ENCODE results near the gene HES6. TPM values are rescaled to one million over a fixed set of nuclear protein-coding genes. Genes with fewer than 3 reads are reported as not detected.

Gene HES6
- total and polyA plus RNA-seq, 3 donors from 2014 or later = 21.3 to 40.3 (median 22.0) TPM

DNA sequence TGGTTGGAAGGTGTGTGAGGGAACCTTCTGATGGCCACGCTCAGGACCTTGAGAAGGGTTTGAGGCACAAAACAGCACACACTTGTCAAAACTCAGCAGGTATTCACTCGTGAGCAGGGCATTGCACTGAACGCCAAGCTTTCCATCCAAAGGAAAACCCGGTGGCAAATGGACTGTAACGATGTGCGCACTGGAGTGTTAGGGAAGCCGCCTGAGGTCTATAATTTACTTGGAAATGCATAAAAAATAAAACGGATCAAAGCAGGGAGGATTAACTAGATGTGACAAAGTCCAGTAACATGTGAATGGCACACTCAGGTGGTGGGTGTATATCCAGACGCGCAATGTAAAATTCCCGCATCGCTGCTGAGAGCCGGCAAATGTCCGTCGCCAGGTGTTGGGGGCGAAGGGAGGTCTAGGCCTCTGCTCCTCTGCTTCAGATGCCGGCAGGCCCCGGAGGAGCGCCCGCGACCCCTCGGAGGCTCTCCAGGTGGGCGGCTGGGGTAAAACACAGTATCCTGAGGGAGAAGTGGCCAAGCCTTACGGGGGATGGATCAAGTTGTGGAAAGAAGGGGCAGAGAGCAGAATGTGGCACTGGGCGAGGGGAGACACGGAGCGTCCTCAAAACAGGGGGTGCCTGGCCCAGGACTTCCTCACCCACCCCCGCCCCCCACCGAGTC lies 15.3 kb downstream of the HES6 start:
- H3K9me3 ChIP-seq = no peaks in the 10 kb centered on the region
- H3K27me3 ChIP-seq = no peaks in the 10 kb centered on the region
- H3K4me1 ChIP-seq = no peaks in the 10 kb centered on the region
- no peaks in the 10 kb centered on the region for H3K36me3 ChIP-seq (ENCODE audit: low read depth, missing control alignments)
- no peak overlapping the region for H3K27ac ChIP-seq
- intact Hi-C loops (cut with DNase I; ENCODE audit: low total_unique reads) = no loop called here
- DNase-seq = no peak
- WGBS, 2 donors = 95% methylated on average over 28 to 29 of the region's 29 CpGs
- TF ChIP-seq, protein P1, sequence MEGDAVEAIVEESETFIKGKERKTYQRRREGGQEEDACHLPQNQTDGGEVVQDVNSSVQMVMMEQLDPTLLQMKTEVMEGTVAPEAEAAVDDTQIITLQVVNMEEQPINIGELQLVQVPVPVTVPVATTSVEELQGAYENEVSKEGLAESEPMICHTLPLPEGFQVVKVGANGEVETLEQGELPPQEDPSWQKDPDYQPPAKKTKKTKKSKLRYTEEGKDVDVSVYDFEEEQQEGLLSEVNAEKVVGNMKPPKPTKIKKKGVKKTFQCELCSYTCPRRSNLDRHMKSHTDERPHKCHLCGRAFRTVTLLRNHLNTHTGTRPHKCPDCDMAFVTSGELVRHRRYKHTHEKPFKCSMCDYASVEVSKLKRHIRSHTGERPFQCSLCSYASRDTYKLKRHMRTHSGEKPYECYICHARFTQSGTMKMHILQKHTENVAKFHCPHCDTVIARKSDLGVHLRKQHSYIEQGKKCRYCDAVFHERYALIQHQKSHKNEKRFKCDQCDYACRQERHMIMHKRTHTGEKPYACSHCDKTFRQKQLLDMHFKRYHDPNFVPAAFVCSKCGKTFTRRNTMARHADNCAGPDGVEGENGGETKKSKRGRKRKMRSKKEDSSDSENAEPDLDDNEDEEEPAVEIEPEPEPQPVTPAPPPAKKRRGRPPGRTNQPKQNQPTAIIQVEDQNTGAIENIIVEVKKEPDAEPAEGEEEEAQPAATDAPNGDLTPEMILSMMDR (IDR thresholded peaks at IDR 0.05) = no peak
- no peak for TF ChIP-seq POLR2A (IDR thresholded peaks at IDR 0.05)
- H3K4me3 ChIP-seq = no peak overlapping the region

GRCh38 chr2:238220892-238221521 lies 18.8 kb downstream of the HES6 start:
- 27 to 56% methylated on average over 6 to 23 of the region's 23 CpGs for WGBS, 2 donors
- intact Hi-C loops (cut with DNase I; ENCODE audit: low total_unique reads) = no loop called here
- Histone ChIP-seq H3K36me3 (ENCODE audit: low read depth, missing control alignments) (no peaks in the 10 kb centered on the region), H3K4me1 (no peaks in the 10 kb centered on the region), H3K27ac (no peak overlapping the region), H3K9me3 (no peaks in the 10 kb centered on the region), H3K27me3 (no peaks in the 10 kb centered on the region), H3K4me3 (peak overlapping the region in 1 of 2 donors; percentile 22)
- no peak for TF ChIP-seq POLR2A (IDR thresholded peaks at IDR 0.05)
- TF ChIP-seq, protein P1 (IDR thresholded peaks at IDR 0.05) = no peak
- DNase-seq = no peak

DNA sequence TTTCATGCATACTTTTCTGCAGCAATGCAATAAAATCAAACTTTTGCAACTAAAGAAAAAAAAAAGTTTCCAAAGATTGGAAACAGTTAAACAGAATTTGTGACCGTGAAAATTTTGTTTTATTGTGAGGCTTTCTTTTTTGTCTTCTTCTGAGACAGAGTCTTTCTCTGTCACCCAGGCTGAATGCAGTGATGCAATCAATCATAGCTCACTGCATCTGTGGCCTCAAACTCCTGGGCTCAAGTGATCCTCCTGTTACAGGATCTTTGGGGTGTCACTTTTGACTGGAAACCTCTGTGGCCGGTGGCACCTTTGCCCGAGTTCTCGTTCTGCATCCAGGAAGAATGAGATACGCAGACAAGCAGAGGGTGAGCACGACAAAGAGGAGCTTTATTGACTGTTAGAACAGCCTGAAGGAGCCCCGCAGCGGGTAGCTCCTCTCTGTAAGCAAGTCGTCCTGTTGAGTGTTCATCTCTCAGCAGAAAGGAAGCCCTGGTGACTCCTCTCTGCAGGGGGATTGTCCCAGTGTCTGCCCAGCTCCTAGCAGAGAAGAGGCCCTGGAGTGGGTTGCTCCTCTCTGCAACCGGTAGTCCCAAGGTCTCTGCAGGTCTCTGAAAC lies 19.5 kb downstream of the HES6 start:
- Histone ChIP-seq H3K4me3 (no peak overlapping the region), H3K27me3 (no peaks in the 10 kb centered on the region), H3K36me3 (ENCODE audit: low read depth, missing control alignments) (no peaks in the 10 kb centered on the region), H3K27ac (no peak overlapping the region), H3K9me3 (no peaks in the 10 kb centered on the region), H3K4me1 (no peaks in the 10 kb centered on the region)
- 35 to 64% methylated on average over 9 to 10 of the region's 10 CpGs for WGBS, 2 donors
- TF ChIP-seq, protein P1 (IDR thresholded peaks at IDR 0.05) = no peak
- TF ChIP-seq POLR2A (IDR thresholded peaks at IDR 0.05) = no peak
- DNase-seq = no peak
- intact Hi-C loops (cut with DNase I; ENCODE audit: low total_unique reads) = no loop called here

DNA sequence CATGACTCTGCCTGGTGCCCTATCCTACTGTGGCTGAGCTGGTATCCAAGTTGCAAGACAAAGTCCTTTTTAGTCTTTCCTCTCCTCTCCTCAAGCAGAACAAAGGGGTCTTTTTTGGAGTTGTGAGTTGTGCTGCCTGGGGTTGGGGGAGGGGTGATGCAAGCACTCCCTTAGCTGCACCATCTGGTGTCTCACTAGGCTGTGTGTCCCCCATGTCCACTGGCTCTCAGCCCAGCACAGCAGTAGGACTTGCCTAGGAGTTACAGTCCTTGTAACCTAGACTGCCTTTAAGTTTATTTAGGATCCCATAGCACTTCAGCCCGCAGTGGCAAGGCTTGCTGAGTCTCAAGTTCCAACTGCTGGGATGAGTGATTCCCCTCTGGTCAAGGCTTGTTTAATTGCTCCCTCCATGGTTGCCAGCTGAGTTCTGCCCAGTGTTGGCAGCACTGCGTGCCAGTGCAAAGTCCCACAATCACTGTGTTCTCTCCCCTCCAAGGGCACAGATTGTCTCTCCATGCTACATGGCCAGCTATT lies 23.1 kb downstream of the HES6 start:
- 81 to 92% methylated on average over 2 of the region's 2 CpGs for WGBS, 2 donors
- H3K27me3 ChIP-seq = no peaks in the 10 kb centered on the region
- TF ChIP-seq, protein P1 (IDR thresholded peaks at IDR 0.05) = no peak
- TF ChIP-seq POLR2A (IDR thresholded peaks at IDR 0.05) = no peak
- intact Hi-C loops (cut with DNase I; ENCODE audit: low total_unique reads) = no loop called here
- H3K27ac ChIP-seq = no peak overlapping the region
- H3K4me1 ChIP-seq = no peaks in the 10 kb centered on the region
- no peak for DNase-seq
- H3K36me3 ChIP-seq (ENCODE audit: low read depth, missing control alignments) = no peaks in the 10 kb centered on the region
- no peaks in the 10 kb centered on the region for H3K9me3 ChIP-seq
- no peak overlapping the region for H3K4me3 ChIP-seq

Data from testis (tissue), 3 donors.